NCI-H774 (cell line): Measurements from ENCODE around the gene ATP23.

ENCODE experiments used
- DNase-seq: peaks from one replicate; lab custom pipeline; 2025; lab: John Stamatoyannopoulos, UW

ATP23 gene

DNA sequence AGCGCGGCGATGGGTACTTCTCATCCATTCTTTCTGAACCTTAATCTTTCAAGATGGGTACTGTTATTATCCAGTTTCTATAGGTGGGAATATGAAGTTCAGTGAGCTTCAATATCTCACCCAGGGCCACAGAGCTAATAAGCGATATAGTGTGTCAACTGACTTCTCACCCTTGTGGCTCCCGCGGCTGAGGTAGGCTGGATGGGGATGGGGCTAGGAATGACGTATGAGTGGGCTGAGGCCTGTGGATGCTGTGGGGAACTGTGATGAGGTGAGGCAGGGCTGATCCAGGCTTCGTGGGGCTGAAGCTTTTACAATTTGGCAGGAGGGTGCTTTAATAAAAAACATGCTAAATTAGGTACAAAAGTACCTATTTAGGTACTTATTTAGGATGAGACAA, 32.9 kb upstream of the ATP23 start:
- no peak for DNase-seq

DNA sequence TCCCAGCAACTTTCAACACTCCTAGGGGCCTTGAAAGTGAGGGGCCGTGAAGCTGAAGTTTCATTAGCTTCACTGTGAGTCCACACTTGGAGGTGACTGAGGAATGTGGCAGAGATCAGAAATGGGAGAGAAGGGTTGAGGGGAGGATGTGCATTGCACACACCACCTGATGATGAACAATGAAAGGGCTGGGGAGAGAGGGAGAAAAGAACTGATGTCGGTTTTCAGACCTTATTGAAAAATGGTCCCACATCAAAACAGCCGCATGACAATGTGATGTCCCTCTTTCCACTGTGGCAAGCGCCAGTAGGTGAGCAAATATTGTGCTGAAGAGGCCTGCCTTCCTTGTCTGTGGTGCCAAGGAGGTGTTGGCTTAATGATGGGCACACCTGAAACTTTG, 32.3 kb upstream of the ATP23 start:
- DNase-seq = no peak

GRCh38 chr12:57909611-57910010, 31.8 kb upstream of the ATP23 start:
- DNase-seq = no peak

- DNase-seq = no peak
Observed at GRCh38 chr12:57918147-57918546, 23.2 kb upstream of the ATP23 start.

GRCh38 chr12:57927086-57927485, 14.3 kb upstream of the ATP23 start:
- peak; percentile 22 for DNase-seq

GRCh38 chr12:57929092-57929830, 12.1 kb upstream of the ATP23 start:
- DNase-seq = no peak

- no peak for DNase-seq
Observed at GRCh38 chr12:57934819-57935218, 6.5 kb upstream of the ATP23 start.

- DNase-seq = no peak
Observed at GRCh38 chr12:57935331-57935730, 6.0 kb upstream of the ATP23 start.

DNA sequence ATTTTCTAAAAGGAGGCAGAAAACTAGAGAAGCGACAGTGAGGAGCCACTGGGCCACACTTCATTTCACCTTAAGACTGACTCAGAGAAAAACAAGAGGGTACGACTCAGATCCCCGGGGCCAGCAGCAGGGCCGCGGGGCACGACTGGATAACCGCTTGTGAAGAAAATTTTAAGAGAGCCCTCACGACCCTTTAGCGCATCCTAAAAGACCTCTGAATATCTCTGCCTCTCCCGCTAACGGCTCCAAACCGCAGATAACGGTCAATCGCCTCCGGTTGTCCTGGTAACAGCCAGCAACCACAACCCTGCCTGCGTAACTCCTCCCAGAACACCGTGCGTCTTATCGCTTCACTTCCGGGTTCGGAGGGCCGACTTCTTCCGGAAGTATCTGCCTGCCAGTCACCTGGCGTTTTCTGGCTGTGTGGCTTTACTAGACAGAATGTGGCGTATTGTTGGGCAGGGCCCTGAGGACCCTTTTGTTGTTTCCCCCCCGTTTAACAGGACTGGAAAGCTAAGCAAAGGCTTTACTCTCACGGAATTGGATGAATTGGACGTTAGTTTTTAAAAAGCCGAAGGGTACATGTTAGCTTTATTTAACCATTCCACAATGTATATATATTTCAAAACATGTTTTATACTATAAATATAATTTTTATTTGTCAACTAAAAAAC, 5.4 kb upstream of the ATP23 start:
- DNase-seq = peak; percentile 97

- no peak for DNase-seq
Observed at GRCh38 chr12:57936513-57936883, 4.9 kb upstream of the ATP23 start.

GRCh38 chr12:57939291-57939690, 2.1 kb upstream of the ATP23 start:
- DNase-seq = no peak

- peak; percentile 20 for DNase-seq
Observed at GRCh38 chr12:57940052-57940914, 1.1 kb upstream of the ATP23 start.

GRCh38 chr12:57940915-57941164, 527 bp upstream of the ATP23 start:
- no peak for DNase-seq

DNA sequence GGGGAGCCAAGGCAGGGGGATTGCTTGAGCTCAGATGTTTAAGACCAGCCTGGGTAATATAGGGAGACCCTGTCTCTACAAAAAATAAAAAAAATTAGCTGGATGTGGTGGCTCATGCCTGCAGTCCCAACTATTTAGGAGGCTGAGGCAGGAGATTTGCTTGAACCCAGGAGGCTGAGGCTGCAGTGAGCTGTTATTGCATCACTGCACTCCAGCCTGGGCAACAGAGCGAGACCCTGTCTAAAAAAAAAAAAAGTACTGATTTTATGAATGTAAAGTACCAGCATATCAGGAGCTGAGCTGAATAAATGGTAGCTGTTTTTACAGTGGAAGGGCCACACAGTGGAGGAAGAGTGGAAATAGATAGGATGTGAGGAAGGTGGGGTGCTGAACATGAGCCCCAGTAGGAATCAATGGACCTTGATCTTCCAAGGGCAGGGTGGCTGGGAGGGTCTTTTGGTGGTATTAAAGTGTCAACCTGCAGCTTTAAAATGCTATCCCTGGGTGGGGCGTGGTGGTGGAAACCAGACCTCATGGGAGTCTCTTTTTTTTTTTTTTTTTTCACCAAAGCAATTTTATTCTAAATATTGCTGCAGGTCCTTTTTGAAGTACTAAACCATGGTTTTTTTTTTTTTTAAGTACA, 2.2 kb downstream of the ATP23 start:
- DNase-seq = no peak

DNA sequence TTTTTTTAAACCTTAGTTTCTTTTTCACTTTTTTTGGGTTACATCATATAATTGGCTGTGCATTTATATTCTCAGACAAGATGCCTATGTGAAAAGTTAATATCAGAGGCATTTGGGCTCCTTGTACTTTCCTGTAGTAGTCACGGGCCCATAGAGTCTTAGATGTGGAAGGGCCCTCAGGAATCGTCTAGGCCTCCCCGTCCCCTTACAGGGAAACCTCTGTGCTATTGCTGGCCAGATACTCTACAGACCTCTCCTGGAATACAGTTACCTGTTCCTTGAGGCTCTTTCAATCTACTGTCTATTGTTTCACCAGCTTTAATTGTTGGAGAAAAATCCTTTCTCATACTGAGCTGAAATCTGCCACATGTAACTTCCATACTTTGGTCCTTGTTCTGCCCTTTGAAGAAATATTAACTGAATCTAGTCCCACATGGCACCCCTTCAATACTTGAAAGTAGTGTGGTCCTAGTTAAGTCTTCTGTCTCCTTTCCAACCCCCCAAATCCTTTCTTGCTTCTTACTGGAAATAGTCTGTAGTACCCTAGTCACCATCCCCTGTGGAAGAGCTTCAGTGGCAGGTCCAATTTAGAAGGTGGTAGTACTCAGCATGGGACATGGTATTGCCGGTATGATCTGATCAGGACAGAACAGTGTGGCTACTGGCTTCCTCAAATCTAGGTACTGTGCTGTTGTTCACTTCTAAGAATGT, 3.1 kb downstream of the ATP23 start:
- no peak for DNase-seq

DNA sequence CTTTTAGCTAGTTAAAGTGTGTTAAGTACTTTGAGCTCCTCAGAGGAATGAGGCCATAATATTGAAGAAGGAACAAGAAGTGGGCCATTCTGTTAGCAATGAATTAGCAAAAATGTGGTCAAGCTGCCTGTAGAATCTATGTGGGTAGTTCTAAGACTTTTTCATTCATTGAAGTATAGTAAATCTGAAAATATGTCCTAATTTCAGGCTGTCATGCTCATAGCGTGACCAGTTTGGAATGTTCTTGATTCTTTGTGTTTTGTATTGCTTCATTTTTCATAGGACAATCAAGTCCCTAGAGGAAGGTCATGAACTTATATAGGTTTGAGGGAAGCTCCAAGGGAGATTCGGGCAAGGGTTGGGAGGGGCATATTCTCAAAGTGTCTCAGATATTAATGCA, 11.4 kb downstream of the ATP23 start:
- DNase-seq = no peak

DNA sequence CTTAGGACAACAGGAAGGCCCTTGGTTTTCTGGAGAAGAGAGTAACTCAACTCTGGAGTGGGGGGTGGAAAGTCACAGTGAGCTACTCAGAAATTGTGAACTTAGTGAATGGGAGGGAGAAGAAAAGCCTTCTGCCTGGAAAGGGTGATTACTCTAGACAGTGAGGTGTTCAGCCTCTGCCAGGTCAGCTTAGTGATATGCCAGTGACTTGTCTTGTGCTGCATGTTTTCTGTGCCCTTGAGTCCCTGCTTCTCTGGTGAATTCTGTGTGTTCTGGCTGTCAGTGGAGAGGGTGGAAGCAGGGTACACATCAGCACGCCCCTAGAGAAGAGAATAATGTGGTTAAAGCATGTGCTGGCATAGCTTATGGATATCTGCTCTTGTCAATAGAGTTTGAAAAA, 13.4 kb downstream of the ATP23 start:
- no peak for DNase-seq

DNA sequence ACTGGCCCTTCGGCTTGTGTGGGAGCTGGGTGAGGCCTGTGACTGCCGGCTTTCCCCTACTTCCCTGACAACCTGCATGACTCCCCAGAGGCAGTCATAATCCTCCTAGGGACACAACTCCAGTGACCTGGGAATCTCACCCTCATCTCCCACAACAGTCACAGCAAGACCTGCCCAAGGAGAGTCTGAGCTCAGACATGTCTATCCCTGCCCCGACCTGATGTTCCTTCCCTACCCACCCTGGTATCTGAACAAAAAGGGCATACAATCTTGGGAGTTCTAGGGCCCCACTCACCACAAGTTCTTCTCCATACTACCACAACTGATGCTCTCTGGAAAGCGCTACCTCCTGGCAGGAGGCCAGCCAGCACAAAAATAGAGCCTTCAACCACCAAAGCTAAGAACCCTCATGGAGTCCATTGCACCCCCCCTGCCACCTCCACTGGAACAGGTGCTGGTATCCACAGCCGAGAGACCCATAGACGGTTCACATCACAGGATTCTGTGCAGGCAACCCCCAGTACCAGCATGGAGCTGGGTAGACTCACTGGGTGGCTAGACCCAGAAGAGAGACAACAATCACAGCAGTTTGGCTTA, 16.8 kb downstream of the ATP23 start:
- DNase-seq = no peak

- no peak for DNase-seq
Observed at GRCh38 chr12:57964421-57964820, 23.1 kb downstream of the ATP23 start.

DNA sequence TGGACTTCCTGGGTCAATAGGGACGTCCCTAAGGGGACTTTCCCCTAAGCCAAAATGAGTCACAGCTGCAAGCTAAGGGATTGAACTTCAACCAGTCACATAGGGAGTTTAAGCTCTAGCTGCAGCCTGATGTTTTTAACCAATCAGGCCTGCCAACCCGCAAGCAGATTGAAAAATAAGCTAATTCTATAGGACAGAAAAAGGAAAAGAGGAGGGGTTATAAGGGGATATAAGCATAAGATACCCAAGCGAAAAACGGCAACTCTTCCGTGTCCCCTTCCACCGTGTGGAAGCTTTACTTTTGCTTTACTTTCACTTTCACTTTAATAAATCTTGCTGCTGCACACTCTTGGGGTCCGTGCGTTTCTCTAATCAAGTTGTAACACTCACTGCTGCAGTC, 24.4 kb downstream of the ATP23 start:
- DNase-seq = no peak

DNA sequence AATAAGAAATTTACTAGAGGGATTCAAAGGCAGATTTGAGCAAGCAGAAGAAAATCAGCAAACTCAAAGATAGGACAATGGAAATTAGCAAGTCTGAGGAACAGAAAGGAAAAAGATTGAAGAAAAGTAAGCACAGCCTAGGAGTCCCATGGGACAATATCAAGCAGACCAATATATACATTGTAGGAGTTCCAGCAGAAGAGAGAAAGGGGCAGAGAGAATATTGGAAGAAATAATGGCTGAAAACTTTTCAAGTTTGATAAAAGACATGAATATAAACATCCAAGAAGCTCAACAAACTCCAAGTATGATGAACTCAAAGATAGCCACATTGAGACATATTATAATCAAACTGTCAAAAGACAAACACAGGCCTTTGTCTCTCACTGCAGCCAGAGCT, 25.2 kb downstream of the ATP23 start:
- DNase-seq = no peak
